AG09309 (cell line): ENCODE results near the gene TECPR1.

Experiments used
- DNase-seq: peaks from one replicate; pipeline ENCODE4 v3.0.0-alpha.2; 2010; ENCODE audit warnings: low read depth
- H3K4me3 ChIP-seq: 2 replicates; pipeline ENCODE4 v1.5.1; 2011; ENCODE audit warnings: mild to moderate bottlenecking, low read depth, low read length, moderate library complexity; ENCODE audit not compliant: control insufficient read depth
- TF ChIP-seq, protein P1 (sequence below): IDR thresholded peaks from 2 replicates; pipeline ENCODE4 v1.5.1; 2011; ENCODE audit warnings: mild to moderate bottlenecking, low read depth, low read length, inconsistent platforms; ENCODE audit not compliant: insufficient read depth, control insufficient read depth; ENCODE audit errors: missing control alignments

Gene TECPR1

GRCh38 chr7:98205162-98205845 lies 46.7 kb downstream of the TECPR1 start:
- no peak overlapping the region for H3K4me3 ChIP-seq
- TF ChIP-seq, protein P1, sequence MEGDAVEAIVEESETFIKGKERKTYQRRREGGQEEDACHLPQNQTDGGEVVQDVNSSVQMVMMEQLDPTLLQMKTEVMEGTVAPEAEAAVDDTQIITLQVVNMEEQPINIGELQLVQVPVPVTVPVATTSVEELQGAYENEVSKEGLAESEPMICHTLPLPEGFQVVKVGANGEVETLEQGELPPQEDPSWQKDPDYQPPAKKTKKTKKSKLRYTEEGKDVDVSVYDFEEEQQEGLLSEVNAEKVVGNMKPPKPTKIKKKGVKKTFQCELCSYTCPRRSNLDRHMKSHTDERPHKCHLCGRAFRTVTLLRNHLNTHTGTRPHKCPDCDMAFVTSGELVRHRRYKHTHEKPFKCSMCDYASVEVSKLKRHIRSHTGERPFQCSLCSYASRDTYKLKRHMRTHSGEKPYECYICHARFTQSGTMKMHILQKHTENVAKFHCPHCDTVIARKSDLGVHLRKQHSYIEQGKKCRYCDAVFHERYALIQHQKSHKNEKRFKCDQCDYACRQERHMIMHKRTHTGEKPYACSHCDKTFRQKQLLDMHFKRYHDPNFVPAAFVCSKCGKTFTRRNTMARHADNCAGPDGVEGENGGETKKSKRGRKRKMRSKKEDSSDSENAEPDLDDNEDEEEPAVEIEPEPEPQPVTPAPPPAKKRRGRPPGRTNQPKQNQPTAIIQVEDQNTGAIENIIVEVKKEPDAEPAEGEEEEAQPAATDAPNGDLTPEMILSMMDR: no peak
- no peak for DNase-seq

DNA sequence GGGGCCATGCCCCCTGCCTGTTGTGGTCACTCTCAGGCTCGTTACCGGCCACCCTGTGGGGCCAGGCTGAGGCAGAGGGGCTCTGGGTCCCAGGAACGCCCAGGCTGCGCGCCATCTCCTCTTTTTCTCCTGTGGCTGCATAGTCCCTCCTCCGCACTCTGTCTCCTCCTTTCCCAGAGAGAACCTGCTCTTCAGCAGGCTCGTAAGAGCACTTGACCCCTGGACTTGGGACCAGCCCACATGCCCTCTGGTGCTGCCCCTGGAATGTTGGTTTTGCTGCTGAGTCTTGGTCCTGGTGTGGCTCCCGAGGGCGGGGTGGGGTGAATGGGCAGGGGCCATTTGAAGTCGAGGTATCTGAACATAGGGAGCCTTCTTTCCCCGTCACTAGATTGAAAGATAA lies 47.4 kb downstream of the TECPR1 start:
- TF ChIP-seq, protein P1: no peak
- no peak overlapping the region for H3K4me3 ChIP-seq
- DNase-seq: no peak

GRCh38 chr7:98203964-98204605 lies 47.9 kb downstream of the TECPR1 start:
- DNase-seq: no peak
- TF ChIP-seq, protein P1: no peak
- H3K4me3 ChIP-seq: no peak overlapping the region

- TF ChIP-seq, protein P1: no peak
- DNase-seq: no peak
- H3K4me3 ChIP-seq: no peak overlapping the region
These were observed 48.6 kb downstream of the TECPR1 start for GRCh38 chr7:98203261-98203963.

DNA sequence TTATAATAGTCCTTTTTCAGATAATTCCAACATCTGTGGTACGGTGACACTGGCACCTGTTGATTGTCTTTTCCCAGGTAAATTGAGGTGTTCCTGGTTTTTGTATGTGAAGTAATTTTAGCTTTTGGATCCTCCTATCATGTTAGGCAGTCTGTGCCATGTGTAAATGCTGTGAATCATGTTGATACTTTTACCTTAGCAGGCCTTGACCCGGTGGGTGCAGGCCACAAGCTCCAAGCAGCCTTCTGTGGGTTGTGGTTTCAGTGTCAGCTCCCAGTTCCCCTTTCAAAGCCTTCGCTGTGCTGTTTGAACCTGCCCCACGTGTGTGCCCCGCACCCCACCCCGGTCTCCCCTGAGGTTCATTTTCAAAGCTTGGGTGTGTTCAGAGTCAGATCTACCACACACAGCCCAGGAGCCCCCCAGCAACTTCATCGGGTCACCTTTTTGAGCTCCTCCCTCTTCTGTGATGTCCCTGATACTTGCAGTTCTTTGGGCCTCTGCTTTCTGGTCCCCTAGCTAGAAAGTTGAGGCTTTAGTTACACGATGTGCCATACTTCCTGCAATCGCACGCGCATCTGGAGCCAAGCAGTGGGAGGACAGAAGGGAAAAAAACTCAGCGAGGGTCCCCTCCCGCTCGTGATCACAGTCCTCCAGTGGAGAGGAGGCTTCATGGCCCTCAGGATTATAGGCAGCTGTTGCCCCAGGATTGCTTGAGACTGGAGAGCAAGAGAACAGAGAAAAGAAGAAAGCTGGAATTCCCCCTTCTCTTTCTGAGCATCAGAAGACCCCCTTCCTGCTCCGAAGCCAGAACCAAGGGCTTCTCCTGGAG lies 49.5 kb downstream of the TECPR1 start:
- TF ChIP-seq, protein P1: no peak
- H3K4me3 ChIP-seq: no peak overlapping the region

GRCh38 chr7:98200364-98200763 lies 51.7 kb downstream of the TECPR1 start:
- H3K4me3 ChIP-seq: no peak overlapping the region
- TF ChIP-seq, protein P1: no peak
- no peak for DNase-seq

More for the DNA sequence above, 49.5 kb downstream of the TECPR1 start:
- DNase-seq: no peak
